GM10266 (cell line): Measurements from ENCODE around the gene OSBPL3.

Source experiments
- DNase-seq: peaks from one replicate; pipeline ENCODE4 v3.0.0; 2012; ENCODE audit errors: extremely low spot score
- TF ChIP-seq, protein P1 (sequence below): IDR thresholded peaks from 2 replicates; pipeline ENCODE4 v1.5.1; 2012; ENCODE audit warnings: mild to moderate bottlenecking, low read depth; ENCODE audit not compliant: control insufficient read depth, insufficient read depth; ENCODE audit errors: missing control alignments

The OSBPL3 gene

DNA sequence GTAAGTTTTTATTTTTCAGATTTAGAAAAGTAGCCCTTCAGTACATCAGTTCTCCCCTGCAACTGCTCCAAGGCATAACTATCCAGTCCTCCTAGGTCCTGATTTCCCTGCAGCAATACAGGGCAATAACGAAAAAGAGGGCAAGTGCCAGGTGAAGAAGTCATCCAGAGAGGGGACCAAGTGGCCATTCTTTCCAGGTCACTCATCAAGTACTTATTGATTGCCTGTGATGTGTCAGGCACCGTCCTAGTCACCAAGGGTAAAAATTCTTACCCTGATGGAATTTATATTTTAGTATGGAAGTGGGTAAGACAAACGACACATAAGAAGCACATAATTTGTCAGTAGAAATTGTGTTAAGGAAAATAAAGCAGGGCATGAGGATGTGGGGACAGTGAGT, 155.6 kb downstream of the OSBPL3 start:
- TF ChIP-seq, protein P1, sequence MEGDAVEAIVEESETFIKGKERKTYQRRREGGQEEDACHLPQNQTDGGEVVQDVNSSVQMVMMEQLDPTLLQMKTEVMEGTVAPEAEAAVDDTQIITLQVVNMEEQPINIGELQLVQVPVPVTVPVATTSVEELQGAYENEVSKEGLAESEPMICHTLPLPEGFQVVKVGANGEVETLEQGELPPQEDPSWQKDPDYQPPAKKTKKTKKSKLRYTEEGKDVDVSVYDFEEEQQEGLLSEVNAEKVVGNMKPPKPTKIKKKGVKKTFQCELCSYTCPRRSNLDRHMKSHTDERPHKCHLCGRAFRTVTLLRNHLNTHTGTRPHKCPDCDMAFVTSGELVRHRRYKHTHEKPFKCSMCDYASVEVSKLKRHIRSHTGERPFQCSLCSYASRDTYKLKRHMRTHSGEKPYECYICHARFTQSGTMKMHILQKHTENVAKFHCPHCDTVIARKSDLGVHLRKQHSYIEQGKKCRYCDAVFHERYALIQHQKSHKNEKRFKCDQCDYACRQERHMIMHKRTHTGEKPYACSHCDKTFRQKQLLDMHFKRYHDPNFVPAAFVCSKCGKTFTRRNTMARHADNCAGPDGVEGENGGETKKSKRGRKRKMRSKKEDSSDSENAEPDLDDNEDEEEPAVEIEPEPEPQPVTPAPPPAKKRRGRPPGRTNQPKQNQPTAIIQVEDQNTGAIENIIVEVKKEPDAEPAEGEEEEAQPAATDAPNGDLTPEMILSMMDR, result no peak

DNA sequence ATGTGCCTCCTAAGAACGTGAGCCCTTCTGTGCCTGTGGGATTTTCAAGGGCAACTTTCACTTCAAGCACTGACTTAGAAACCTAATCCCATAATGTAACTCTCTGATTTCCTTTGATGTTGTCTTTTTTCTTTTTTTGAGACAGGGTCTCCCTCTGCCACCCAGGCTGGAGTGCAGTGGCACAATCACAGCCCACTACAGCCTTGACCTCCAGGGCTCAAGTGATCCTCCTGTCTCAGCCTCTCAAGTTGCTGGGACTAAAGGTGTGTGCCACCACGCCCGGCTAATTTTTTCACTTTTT, 158.3 kb downstream of the OSBPL3 start:
- no peak for DNase-seq
- TF ChIP-seq, protein P1, result no peak

More for the DNA sequence above, 155.6 kb downstream of the OSBPL3 start:
- no peak for DNase-seq

DNA sequence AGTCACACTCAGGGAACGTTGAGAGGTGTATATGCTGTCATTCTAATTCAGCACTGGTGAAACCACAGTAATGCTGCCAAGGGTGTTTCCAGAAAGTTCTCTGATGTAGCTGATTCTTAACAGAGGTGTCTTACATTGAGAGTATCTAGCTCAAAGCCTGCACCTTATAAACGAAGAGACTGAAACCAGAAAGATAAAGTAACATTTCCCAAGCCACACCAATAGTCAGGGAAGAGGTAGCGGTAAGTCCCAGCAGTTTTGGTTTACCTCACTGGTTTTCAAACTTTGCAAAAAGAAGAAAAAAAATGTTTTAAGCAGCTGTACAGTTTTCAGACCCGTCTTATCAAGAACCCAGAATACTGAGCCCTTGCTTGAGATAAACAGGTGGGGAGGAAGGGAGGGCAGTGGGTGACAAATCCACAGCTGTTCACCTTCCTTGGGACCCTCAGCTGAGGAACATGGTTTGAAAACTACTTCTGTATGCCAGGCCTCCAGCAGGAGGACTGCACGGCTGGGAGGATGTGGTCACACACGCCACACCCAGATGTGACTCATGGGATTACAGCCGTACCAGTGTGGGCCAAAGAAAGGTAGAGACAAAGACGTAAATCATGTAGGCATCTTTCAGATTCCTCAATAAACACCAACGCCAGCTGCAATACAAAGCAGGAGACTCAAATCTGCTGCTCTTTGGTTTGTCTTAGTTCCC, 158.8 kb downstream of the OSBPL3 start:
- DNase-seq, result peak; percentile 57

DNA sequence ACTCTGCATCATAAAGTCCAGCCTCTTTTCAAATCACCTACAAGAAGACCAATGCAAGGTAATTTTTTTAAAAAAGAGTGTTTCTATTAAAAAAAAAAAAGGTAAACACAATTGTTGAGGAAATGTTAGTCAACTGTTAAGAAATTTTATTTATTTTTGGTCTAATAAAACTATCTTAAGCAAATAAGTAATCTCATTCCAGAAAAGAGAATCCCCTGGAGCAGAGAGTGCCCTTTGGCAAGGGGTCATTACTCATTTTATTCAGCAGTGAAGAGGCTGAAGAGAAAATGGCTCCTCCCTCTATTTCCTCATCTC, 159.3 kb downstream of the OSBPL3 start:
- no peak for DNase-seq
- TF ChIP-seq, protein P1, result no peak

More for the DNA sequence above, 158.8 kb downstream of the OSBPL3 start:
- TF ChIP-seq, protein P1, result no peak

- DNase-seq, result peak; percentile 72
Observed at GRCh38 chr7:24819916-24820689, 159.9 kb downstream of the OSBPL3 start.

GRCh38 chr7:24817339-24817738, 162.6 kb downstream of the OSBPL3 start:
- TF ChIP-seq, protein P1, result no peak
- no peak for DNase-seq

More at GRCh38 chr7:24819916-24820689, 159.9 kb downstream of the OSBPL3 start:
- TF ChIP-seq, protein P1, result peak; percentile 85

DNA sequence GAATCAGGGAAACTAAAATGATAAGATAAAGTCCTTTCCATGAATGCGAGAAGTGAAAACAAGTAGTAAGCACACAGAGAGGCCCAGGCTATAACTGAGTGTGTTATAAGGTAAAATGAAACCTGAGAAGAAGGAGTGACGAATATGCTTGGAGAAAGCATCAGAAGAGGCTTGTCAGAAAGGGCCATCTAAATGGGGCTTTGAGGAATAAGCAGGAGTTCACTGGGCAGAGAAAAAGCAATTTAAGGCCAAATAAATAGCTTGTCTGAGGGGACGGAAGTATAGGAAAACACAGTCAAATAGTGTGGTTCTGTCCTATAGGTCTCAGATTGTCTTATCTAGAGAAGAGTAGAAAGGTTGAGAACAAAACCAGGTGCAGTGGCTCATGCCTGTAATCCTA, 163.1 kb downstream of the OSBPL3 start:
- DNase-seq, result no peak
- TF ChIP-seq, protein P1, result no peak
